K562 (cell line): ENCODE measurements around the gene MCM3. TPM values are rescaled to one million over a fixed set of nuclear protein-coding genes. Genes with fewer than 3 reads are reported as not detected.

Experiments used
- ATAC-seq: fragments of 200-7000 bp; cut with Tn5 transposase; 3 replicates; pipeline ENCODE4 v1.9.1; 2020; ENCODE audit warnings: moderate library complexity
- BruUV-seq: library from RNA; stranded (reverse); fragments of 400-500 nt; replicated peaks from 2 replicates; lab custom pipeline; 2021; lab: Mats Ljungman, UMichigan
- CTCF ChIA-PET: fragments of 300-600 bp; formaldehyde crosslinking; extraction: SDS; loops from one replicate; lab custom pipeline; 2021; ENCODE audit warnings: low intra/inter-chr PET ratio; lab: Yijun Ruan, JAX
- POLR2A ChIA-PET: fragments of 300-600, 350-650 bp; sonication (Branson Sonifier 250); formaldehyde crosslinking; extraction: SDS; loops from one replicate; lab custom pipeline; 2021; ENCODE audit warnings: antibody characterized with exemption, inconsistent platforms; lab: Yijun Ruan, JAX
- DNase-seq, 4 experiments: peaks; one replicate each; pipeline versions ENCODE4 v3.0.0 to v3.0.0-alpha.2; 2011 to 2018; ENCODE audit warnings: low spot score in 3 of 4, mixed read lengths in 3 of 4; ENCODE audit errors: extremely low read depth in 1 of 4
- FAIRE-seq: peaks from 2 replicates; lab custom pipeline; 2011; peaks lifted over from hg19 to GRCh38; lab: Jason Lieb, UNC
- H2AFZ ChIP-seq: 2 replicates; pipeline ENCODE4 v1.6.0; 2011; ENCODE audit warnings: low read depth, low read length, control low read depth, inconsistent platforms
- H3K27ac ChIP-seq: fragments of 200-600 bp; 3 replicates; pipeline ENCODE4 v1.8.0; 2011; ENCODE audit warnings: low read depth, mild to moderate bottlenecking, control low read depth, inconsistent platforms, low read length, moderate library complexity, mixed read lengths; ENCODE audit errors: extremely low read depth
- H3K27me3 ChIP-seq, 2 experiments: fragments of 300-600 bp in 1 of 2; 2 replicates in 1 of 2; 3 replicates in 1 of 2; pipeline versions ENCODE4 v1.6.0 to v1.8.0; 2011; ENCODE audit warnings: inconsistent platforms in 2 of 2, low read length in 2 of 2, mild to moderate bottlenecking in 1 of 2, mixed read lengths in 1 of 2, moderate library complexity in 1 of 2; ENCODE audit not compliant: control insufficient read depth in 2 of 2, insufficient read depth in 2 of 2
- H3K36me3 ChIP-seq: fragments of 300-600 bp; 3 replicates; pipeline ENCODE4 v1.8.0; 2011; ENCODE audit warnings: mild to moderate bottlenecking, low read length, inconsistent platforms; ENCODE audit not compliant: control insufficient read depth, insufficient read depth
- H3K4me1 ChIP-seq, 2 experiments: fragments of 200-600 bp in 1 of 2; replicated peaks in 1 of 2; 2 replicates in 1 of 2; 3 replicates in 1 of 2; pipeline versions ENCODE4 v1.5.1 to v1.8.0; 2011; ENCODE audit warnings: inconsistent platforms in 2 of 2, low read length in 2 of 2, mild to moderate bottlenecking in 1 of 2, mixed read lengths in 1 of 2, moderate library complexity in 1 of 2; ENCODE audit not compliant: control insufficient read depth in 2 of 2, insufficient read depth in 2 of 2
- H3K4me2 ChIP-seq: 2 replicates; pipeline ENCODE4 v1.6.1; 2011; ENCODE audit warnings: low read length, control low read depth, inconsistent platforms, mixed read lengths; ENCODE audit not compliant: insufficient read depth
- H3K4me3 ChIP-seq: fragments of 200-600 bp; sonication (generic), shearing (Covaris generic); 2 replicates; pipeline ENCODE4 v1.5.1; 2016; ENCODE audit warnings: control low read depth, inconsistent platforms
- H3K79me2 ChIP-seq: fragments of 200-600 bp; 3 replicates; pipeline ENCODE4 v1.8.0; 2011; ENCODE audit warnings: low read length, inconsistent platforms; ENCODE audit not compliant: control insufficient read depth, insufficient read depth
- H3K9ac ChIP-seq, 2 experiments: 2 replicates each; pipeline versions ENCODE4 v1.6.0 to v1.6.1; 2011; ENCODE audit warnings: low read depth in 2 of 2, low read length in 2 of 2, control low read depth in 1 of 2, inconsistent platforms in 1 of 2, mild to moderate bottlenecking in 1 of 2, mixed read lengths in 1 of 2; ENCODE audit not compliant: insufficient read depth in 1 of 2
- H3K9me1 ChIP-seq: one replicate; pipeline ENCODE4 v1.6.0; 2011; ENCODE audit warnings: inconsistent platforms, mild to moderate bottlenecking, low read length, moderate library complexity; ENCODE audit not compliant: control insufficient read depth, insufficient read depth
- H3K9me3 ChIP-seq: replicated peaks from 2 replicates; pipeline ENCODE4 v1.5.1; 2011; ENCODE audit warnings: low read depth, low read length, inconsistent platforms; ENCODE audit not compliant: control insufficient read depth, insufficient read depth
- H4K20me1 ChIP-seq: replicated peaks from 2 replicates; pipeline ENCODE4 v1.6.1; 2011; ENCODE audit warnings: low read length, inconsistent platforms, mixed read lengths; ENCODE audit not compliant: control insufficient read depth, insufficient read depth
- ARID1B ChIP-seq: fragments of 450-650 bp; IDR thresholded peaks from 2 replicates; pipeline ENCODE4 v1.6.1; 2016; ENCODE audit warnings: antibody characterized with exemption, mild to moderate bottlenecking, inconsistent platforms
- DNMT1 ChIP-seq: fragments of 450-650 bp; IDR thresholded peaks from 2 replicates; pipeline ENCODE4 v1.6.1; 2016; ENCODE audit warnings: antibody characterized with exemption, mild to moderate bottlenecking
- GTF2E2 ChIP-seq: fragments of 200-800 bp; sonication (Bioruptor generic); IDR thresholded peaks from 2 replicates; pipeline ENCODE4 v1.6.1; 2016; ENCODE audit warnings: missing genetic modification characterization, missing compliant biosample characterization
- HDGF ChIP-seq: fragments of 450-650 bp; IDR thresholded peaks from 2 replicates; pipeline ENCODE4 v1.6.1; 2016
- HIVEP1 ChIP-seq: fragments of 250-450 bp; sonication (Bioruptor Pico); IDR thresholded peaks from 2 replicates; pipeline ENCODE4 v1.4.0; 2020; ENCODE audit warnings: mild to moderate bottlenecking
- HOXB6 ChIP-seq: fragments of 250-450 bp; sonication (Bioruptor Pico); IDR thresholded peaks from 2 replicates; pipeline ENCODE4 v1.5.1; 2022; ENCODE audit warnings: mild to moderate bottlenecking, borderline replicate concordance
- JUNB ChIP-seq: fragments of 450-650 bp; formaldehyde crosslinking; conservative IDR thresholded peaks from 2 replicates; pipeline ENCODE4 v1.4.0; 2020; ENCODE audit warnings: mild to moderate bottlenecking
- MBD2 ChIP-seq: sonication (generic); IDR thresholded peaks from 2 replicates; pipeline ENCODE4 v1.6.1; 2016; ENCODE audit warnings: low read depth, borderline replicate concordance
- PURB ChIP-seq: sonication (generic); formaldehyde crosslinking; IDR thresholded peaks from 2 replicates; pipeline ENCODE4 v1.9.0; 2021; ENCODE audit warnings: low read depth, mild to moderate bottlenecking, missing genetic modification reagents
- SMAD4 ChIP-seq: fragments of 250-450 bp; sonication (Bioruptor Pico); conservative IDR thresholded peaks from 2 replicates; pipeline ENCODE4 v1.8.0; 2021; ENCODE audit warnings: inconsistent platforms, mild to moderate bottlenecking, moderate library complexity
- SPI1 ChIP-seq: IDR thresholded peaks from 2 replicates; pipeline ENCODE4 v1.6.1; 2011; ENCODE audit warnings: low read depth, low read length, control low read depth, borderline replicate concordance
- XRCC4 ChIP-seq: IDR thresholded peaks from one replicate; pipeline ENCODE4 v1.6.1; 2011; ENCODE audit not compliant: insufficient read depth, insufficient read length; ENCODE audit errors: extremely low read depth
- WGBS: fragments of 100-300 bp; shearing (Covaris generic); methylation state at CpG from one replicate; pipeline ENCODE4 v1.1.6; 2016; ENCODE audit warnings: low coverage, mixed read lengths; ENCODE audit not compliant: insufficient coverage; ENCODE audit errors: missing lambda C conversion rate; 5-methylcytosine and 5-hydroxymethylcytosine counted together
- in situ Hi-C: fragments of 300-500 bp; cut with MboI; formaldehyde crosslinking; loops from 4 replicates; pipeline ENCODE4 v1.15.0; 2018; ENCODE audit warnings: inconsistent platforms, mixed read lengths
- intact Hi-C: fragments of 100-400 bp; cut with micrococcal nuclease; formaldehyde crosslinking; loops from 2 replicates; pipeline ENCODE4 v1.14.2; 2022
- polyA plus RNA-seq, 8 experiments: library from polyadenylated mRNA; depleted of rRNA in 4 of 8; stranded (reverse) in 5 of 8; unstranded in 3 of 8; fragments of >200 nt; fragmentation: Nextera tagmentation in 2 of 8; fragmentation: Illumina TruSeq in 1 of 8; extraction: Ambion mirVana in 2 of 8; extraction: Trizol in 1 of 8; gene quantifications; 2 replicates each; pipeline versions ENCODE4 v1.2.1 to v1.2.3, GENCODE V29; 2011 to 2014; ENCODE audit warnings: inconsistent platforms in 1 of 8, missing spikeins in 1 of 8
- total RNA-seq, 7 experiments: library from RNA; depleted of rRNA in 6 of 7; stranded (reverse); fragments of >200 nt in 6 of 7; fragmentation: Illumina TruSeq in 2 of 7; extraction: Trizol in 2 of 7; gene quantifications; 2 replicates each; pipeline versions ENCODE4 v1.2.1 to v1.2.3, GENCODE V29; 2011 to 2021; ENCODE audit warnings: low replicate concordance in 1 of 7
- TF ChIP-seq, protein P1 (sequence below): fragments of 450-650 bp; IDR thresholded peaks from 2 replicates; pipeline ENCODE4 v1.6.1; 2018; ENCODE audit not compliant: partially characterized antibody
- TF ChIP-seq, protein P2 (sequence below): fragments of 450-650 bp; formaldehyde crosslinking; IDR thresholded peaks from 2 replicates; pipeline ENCODE4 v1.4.0; 2020; ENCODE audit warnings: mild to moderate bottlenecking, mixed read lengths
- TF ChIP-seq, protein P3 (sequence below): fragments of 450-650 bp; IDR thresholded peaks from 2 replicates; pipeline ENCODE4 v1.6.1; 2016; ENCODE audit warnings: borderline replicate concordance

The MCM3 gene
- total and polyA plus RNA-seq, 9 of the 15 experiments (the other 6 are each of a cell fraction or from before 2014, with no cell fraction given) = 76.1 to 270 (median 250) TPM

DNA sequence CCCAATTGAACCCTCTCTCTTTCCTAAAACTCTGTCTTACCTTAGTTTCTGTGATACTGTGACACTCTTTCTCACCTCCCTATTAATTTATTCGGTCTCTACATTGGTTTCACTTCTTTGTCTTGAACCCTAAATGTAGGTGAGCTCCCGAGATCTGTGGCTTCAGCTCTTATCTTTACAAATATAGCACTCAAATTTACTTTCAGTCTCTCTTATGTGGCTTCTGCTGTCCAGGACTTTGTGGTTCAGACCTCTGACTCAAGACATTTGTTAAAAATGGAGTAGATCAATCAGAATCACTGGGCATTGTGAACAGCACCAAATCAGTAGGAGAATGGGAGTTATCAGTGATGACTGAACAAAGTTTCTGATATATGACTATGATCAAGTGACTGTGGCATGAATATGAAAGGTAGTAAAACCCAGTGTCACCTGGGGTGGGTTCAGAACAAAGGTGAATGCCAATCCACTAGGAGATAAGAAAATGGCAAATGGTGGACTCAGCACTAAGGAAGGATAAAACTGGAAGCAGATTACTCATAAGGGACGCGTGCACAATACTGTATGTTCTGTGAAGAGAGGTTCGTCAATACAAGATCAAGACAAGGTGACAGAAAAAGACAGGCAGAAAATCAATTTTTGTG lies 67.5 kb downstream of the MCM3 start:
- H3K4me2 ChIP-seq = no peak overlapping the region
- TF ChIP-seq SMAD4 (CRISPR knock-in tag) = no peak
- no peak for TF ChIP-seq DNMT1
- TF ChIP-seq HOXB6 (CRISPR knock-in tag) = no peak
- TF ChIP-seq, protein P1, sequence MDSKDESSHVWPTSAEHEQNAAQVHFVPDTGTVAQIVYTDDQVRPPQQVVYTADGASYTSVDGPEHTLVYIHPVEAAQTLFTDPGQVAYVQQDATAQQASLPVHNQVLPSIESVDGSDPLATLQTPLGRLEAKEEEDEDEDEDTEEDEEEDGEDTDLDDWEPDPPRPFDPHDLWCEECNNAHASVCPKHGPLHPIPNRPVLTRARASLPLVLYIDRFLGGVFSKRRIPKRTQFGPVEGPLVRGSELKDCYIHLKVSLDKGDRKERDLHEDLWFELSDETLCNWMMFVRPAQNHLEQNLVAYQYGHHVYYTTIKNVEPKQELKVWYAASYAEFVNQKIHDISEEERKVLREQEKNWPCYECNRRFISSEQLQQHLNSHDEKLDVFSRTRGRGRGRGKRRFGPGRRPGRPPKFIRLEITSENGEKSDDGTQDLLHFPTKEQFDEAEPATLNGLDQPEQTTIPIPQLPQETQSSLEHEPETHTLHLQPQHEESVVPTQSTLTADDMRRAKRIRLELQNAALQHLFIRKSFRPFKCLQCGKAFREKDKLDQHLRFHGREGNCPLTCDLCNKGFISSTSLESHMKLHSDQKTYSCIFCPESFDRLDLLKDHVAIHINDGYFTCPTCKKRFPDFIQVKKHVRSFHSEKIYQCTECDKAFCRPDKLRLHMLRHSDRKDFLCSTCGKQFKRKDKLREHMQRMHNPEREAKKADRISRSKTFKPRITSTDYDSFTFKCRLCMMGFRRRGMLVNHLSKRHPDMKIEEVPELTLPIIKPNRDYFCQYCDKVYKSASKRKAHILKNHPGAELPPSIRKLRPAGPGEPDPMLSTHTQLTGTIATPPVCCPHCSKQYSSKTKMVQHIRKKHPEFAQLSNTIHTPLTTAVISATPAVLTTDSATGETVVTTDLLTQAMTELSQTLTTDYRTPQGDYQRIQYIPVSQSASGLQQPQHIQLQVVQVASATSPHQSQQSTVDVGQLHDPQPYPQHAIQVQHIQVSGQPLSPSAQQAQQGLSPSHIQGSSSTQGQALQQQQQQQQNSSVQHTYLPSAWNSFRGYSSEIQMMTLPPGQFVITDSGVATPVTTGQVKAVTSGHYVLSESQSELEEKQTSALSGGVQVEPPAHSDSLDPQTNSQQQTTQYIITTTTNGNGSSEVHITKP = no peak
- TF ChIP-seq JUNB = no peak
- no peak for TF ChIP-seq XRCC4
- no peak for TF ChIP-seq MBD2
- no peak for TF ChIP-seq SPI1
- TF ChIP-seq ARID1B = no peak
- TF ChIP-seq, protein P2, sequence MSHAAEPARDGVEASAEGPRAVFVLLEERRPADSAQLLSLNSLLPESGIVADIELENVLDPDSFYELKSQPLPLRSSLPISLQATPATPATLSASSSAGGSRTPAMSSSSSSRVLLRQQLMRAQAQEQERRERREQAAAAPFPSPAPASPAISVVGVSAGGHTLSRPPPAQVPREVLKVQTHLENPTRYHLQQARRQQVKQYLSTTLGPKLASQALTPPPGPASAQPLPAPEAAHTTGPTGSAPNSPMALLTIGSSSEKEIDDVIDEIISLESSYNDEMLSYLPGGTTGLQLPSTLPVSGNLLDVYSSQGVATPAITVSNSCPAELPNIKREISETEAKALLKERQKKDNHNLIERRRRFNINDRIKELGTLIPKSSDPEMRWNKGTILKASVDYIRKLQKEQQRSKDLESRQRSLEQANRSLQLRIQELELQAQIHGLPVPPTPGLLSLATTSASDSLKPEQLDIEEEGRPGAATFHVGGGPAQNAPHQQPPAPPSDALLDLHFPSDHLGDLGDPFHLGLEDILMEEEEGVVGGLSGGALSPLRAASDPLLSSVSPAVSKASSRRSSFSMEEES (CRISPR knock-in tag) = no peak
- TF ChIP-seq HDGF = no peak
- TF ChIP-seq PURB = no peak
- TF ChIP-seq, protein P3, sequence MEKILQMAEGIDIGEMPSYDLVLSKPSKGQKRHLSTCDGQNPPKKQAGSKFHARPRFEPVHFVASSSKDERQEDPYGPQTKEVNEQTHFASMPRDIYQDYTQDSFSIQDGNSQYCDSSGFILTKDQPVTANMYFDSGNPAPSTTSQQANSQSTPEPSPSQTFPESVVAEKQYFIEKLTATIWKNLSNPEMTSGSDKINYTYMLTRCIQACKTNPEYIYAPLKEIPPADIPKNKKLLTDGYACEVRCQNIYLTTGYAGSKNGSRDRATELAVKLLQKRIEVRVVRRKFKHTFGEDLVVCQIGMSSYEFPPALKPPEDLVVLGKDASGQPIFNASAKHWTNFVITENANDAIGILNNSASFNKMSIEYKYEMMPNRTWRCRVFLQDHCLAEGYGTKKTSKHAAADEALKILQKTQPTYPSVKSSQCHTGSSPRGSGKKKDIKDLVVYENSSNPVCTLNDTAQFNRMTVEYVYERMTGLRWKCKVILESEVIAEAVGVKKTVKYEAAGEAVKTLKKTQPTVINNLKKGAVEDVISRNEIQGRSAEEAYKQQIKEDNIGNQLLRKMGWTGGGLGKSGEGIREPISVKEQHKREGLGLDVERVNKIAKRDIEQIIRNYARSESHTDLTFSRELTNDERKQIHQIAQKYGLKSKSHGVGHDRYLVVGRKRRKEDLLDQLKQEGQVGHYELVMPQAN = no peak
- TF ChIP-seq HIVEP1 (CRISPR knock-in tag) = no peak
- no peak for TF ChIP-seq GTF2E2 (tag)
- 0 out of 5 replicates have a peak, but pooled peaks cover 0 to 5% of the 10 kb centered on the region in 2 experiments for H3K27me3 ChIP-seq
- intact Hi-C loops = no loop called here
- no peaks in the 10 kb centered on the region for H3K79me2 ChIP-seq
- in situ Hi-C loops = no loop called here
- no peaks in the 10 kb centered on the region for H3K36me3 ChIP-seq
- ChIA-PET CTCF (no interaction called here), POLR2A (no interaction called here)
- DNase-seq (no peak), FAIRE-seq (no peak), ATAC-seq (no peak)
- no peak overlapping the region for H2AFZ ChIP-seq
- H4K20me1 ChIP-seq = no peaks in the 10 kb centered on the region
- 20% methylated on average over 5 of the region's 5 CpGs for WGBS
- H3K9me3 ChIP-seq = no peaks in the 10 kb centered on the region
- H3K4me1 ChIP-seq = no peaks in the 10 kb centered on the region
- H3K27ac ChIP-seq = no peak overlapping the region
- H3K4me3 ChIP-seq = no peak overlapping the region
- BruUV-seq = no TSS peak
- no peak overlapping the region for H3K9ac ChIP-seq
- no peaks in the 10 kb centered on the region for H3K9me1 ChIP-seq
